HepG2 (cell line): ENCODE data around the gene NCS1. TPM values are rescaled to one million over a fixed set of nuclear protein-coding genes. Genes with fewer than 3 reads are reported as not detected.
A peak's percentile ranks its signal among the peaks of the same experiment; 100 is the strongest.

Experiments used
- SRSF1 ChIP-seq: fragments of 200-400 bp; formaldehyde crosslinking; optimal IDR thresholded peaks from 2 replicates; pipeline ENCODE3; 2017; ENCODE audit warnings: mild to moderate bottlenecking, low read depth, low read length, moderate library complexity
- UBTF ChIP-seq: sonication (generic); formaldehyde crosslinking; IDR thresholded peaks from 2 replicates; pipeline ENCODE4 v1.4.0; 2020; ENCODE audit warnings: mild to moderate bottlenecking, missing genetic modification reagents
- ZFX ChIP-seq: sonication (generic); formaldehyde crosslinking; IDR thresholded peaks from 2 replicates; pipeline ENCODE4 v1.4.0; 2020; ENCODE audit warnings: mild to moderate bottlenecking, low read depth, missing genetic modification reagents, moderate library complexity
- ZNF652 ChIP-seq: IDR thresholded peaks from 2 replicates; pipeline ENCODE4 v1.6.1; 2016; ENCODE audit warnings: low read depth, borderline replicate concordance
- ZNF687 ChIP-seq: sonication (generic); formaldehyde crosslinking; IDR thresholded peaks from 2 replicates; pipeline ENCODE4 v1.5.1; 2020; ENCODE audit warnings: mild to moderate bottlenecking, missing genetic modification reagents, moderate library complexity
- polyA plus RNA-seq, 8 experiments: library from polyadenylated mRNA; depleted of rRNA in 3 of 8; stranded (reverse) in 7 of 8; unstranded in 1 of 8; fragments of >200 nt; fragmentation: Illumina TruSeq in 4 of 8; extraction: Trizol in 4 of 8; gene quantifications; 2 replicates each; pipeline versions ENCODE4 v1.2.1 to v1.2.3, GENCODE V29; 2011 to 2016; ENCODE audit warnings: low read depth in 4 of 8, missing spikeins in 1 of 8, mixed read lengths in 1 of 8; ENCODE audit not compliant: insufficient read depth in 1 of 8
- total RNA-seq, 5 experiments: library from RNA; depleted of rRNA; stranded (reverse); fragments of >200 nt; fragmentation: Illumina TruSeq; extraction: Trizol; gene quantifications; 2 replicates each; pipeline ENCODE4 v1.2.3, GENCODE V29; 2016; ENCODE audit warnings: low read depth in 1 of 5
- TF ChIP-seq, protein P1 (sequence below): sonication (generic); formaldehyde crosslinking; IDR thresholded peaks from 2 replicates; pipeline ENCODE4 v1.5.0; 2020; ENCODE audit warnings: mild to moderate bottlenecking, missing genetic modification reagents, moderate library complexity
- TF ChIP-seq, protein P2 (sequence below): sonication (generic); formaldehyde crosslinking; IDR thresholded peaks from 2 replicates; pipeline ENCODE4 v1.5.0; 2020; ENCODE audit warnings: mild to moderate bottlenecking, missing genetic modification reagents

Gene NCS1
- total and polyA plus RNA-seq, 2 of the 13 experiments (the other 11 are each of a cell fraction or from before 2014, with no cell fraction given): 4.7 to 6.1 TPM

DNA sequence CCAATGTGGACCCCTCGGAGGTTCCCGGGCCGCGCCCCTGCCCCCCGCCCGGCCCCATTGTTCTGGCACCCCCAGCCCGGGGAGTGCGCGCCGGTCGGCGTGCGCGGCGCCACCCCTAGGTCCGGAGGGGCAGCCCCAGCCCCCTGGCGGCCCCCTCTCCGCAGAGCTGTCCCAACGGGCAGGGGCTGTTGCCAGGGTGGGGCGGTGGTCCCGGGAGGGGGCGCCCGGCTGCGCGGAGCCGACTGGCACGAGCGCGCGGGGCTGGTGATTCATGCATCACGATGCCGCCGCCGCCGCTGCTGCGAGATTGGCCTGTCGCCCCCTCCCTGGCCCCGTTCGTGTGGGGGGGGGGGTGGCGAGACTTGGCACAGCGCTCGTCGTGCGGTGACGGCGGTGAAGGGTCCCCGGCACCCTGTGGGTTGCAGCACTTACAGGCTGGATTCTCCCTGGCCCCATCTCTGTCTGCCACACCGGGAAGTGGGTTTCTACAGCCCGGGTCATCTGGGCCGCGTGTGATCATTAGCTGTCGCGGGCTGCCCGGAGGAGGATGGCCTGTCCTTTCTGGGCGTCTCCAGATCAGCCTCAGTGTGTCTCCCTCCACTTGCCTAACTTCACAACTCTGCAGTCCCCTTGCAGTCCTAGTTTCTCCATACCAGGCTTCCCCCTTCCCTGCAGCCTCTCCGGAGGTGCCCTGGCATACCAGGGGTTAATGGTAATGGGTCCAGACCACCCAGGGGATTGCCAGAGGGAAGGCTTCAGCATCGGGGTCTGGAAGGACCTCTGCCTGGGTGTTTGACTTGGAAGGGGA is 858 bp downstream of the NCS1 start (continued):
- TF ChIP-seq UBTF (CRISPR knock-in tag) (peak; percentile 23; the same call in 1 of the 2 replicates), SRSF1 (peak; percentile 6), ZNF652 (CRISPR knock-in tag) (peak; percentile 75), ZNF687 (CRISPR knock-in tag) (peak; percentile 44), ZFX (0 out of 2 replicates have a peak, but pooled peaks have one; percentile 11)
- TF ChIP-seq, protein P1, sequence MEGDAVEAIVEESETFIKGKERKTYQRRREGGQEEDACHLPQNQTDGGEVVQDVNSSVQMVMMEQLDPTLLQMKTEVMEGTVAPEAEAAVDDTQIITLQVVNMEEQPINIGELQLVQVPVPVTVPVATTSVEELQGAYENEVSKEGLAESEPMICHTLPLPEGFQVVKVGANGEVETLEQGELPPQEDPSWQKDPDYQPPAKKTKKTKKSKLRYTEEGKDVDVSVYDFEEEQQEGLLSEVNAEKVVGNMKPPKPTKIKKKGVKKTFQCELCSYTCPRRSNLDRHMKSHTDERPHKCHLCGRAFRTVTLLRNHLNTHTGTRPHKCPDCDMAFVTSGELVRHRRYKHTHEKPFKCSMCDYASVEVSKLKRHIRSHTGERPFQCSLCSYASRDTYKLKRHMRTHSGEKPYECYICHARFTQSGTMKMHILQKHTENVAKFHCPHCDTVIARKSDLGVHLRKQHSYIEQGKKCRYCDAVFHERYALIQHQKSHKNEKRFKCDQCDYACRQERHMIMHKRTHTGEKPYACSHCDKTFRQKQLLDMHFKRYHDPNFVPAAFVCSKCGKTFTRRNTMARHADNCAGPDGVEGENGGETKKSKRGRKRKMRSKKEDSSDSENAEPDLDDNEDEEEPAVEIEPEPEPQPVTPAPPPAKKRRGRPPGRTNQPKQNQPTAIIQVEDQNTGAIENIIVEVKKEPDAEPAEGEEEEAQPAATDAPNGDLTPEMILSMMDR (CRISPR knock-in tag): no peak
- TF ChIP-seq, protein P2, sequence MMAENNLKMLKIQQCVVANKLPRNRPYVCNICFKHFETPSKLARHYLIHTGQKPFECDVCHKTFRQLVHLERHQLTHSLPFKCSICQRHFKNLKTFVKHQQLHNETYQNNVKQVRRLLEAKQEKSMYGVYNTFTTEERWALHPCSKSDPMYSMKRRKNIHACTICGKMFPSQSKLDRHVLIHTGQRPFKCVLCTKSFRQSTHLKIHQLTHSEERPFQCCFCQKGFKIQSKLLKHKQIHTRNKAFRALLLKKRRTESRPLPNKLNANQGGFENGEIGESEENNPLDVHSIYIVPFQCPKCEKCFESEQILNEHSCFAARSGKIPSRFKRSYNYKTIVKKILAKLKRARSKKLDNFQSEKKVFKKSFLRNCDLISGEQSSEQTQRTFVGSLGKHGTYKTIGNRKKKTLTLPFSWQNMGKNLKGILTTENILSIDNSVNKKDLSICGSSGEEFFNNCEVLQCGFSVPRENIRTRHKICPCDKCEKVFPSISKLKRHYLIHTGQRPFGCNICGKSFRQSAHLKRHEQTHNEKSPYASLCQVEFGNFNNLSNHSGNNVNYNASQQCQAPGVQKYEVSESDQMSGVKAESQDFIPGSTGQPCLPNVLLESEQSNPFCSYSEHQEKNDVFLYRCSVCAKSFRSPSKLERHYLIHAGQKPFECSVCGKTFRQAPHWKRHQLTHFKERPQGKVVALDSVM (CRISPR knock-in tag): 0 out of 2 replicates have a peak, but pooled peaks have one; percentile 14
- TF ChIP-seq, all 625 proteins: peak for 8
